Activated naive CD8-positive, alpha-beta T cell treated with anti-CD3 and anti-CD28 coated beads, Interleukin-2, amount 10 ng/mL, durations not matched to agents 7 days and 5 days (primary cell): ENCODE data around the gene DDX1. TPM values are rescaled to one million over a fixed set of nuclear protein-coding genes. Genes with fewer than 3 reads are reported as not detected.

Experiments used
- ATAC-seq: fragments of 150-1000 bp; cut with Tn5 transposase; one replicate; pipeline ENCODE4 v1.10.0; 2021; ENCODE audit warnings: low read depth, moderate library complexity
- POLR2A ChIA-PET: fragments of 350-600 bp; sonication (Branson Sonifier 250); formaldehyde crosslinking; loops from one replicate; lab custom pipeline; 2021; ENCODE audit warnings: antibody characterized with exemption; lab: Charles Lee
- DNase-seq: peaks from one replicate; pipeline ENCODE4 v3.0.0; 2021
- H3K27ac Mint-ChIP-seq: one replicate; pipeline ENCODE4 v1.8.0; 2022; ENCODE audit warnings: mild to moderate bottlenecking, mixed read lengths
- H3K27me3 Mint-ChIP-seq: one replicate; pipeline ENCODE4 v1.8.0; 2022; ENCODE audit warnings: mild to moderate bottlenecking, moderate library complexity, mixed read lengths
- H3K36me3 Mint-ChIP-seq: one replicate; pipeline ENCODE4 v1.8.0; 2021; ENCODE audit warnings: mild to moderate bottlenecking, mixed read lengths
- H3K4me1 Mint-ChIP-seq: one replicate; pipeline ENCODE4 v1.8.0; 2021; ENCODE audit warnings: mixed read lengths
- H3K4me3 Mint-ChIP-seq: one replicate; pipeline ENCODE4 v1.8.0; 2022; ENCODE audit warnings: mild to moderate bottlenecking, moderate library complexity, mixed read lengths
- H3K9me3 Mint-ChIP-seq: one replicate; pipeline ENCODE4 v1.8.0; 2021; ENCODE audit warnings: mixed read lengths
- total RNA-seq, 2 experiments: library from RNA; stranded (reverse); gene quantifications; one replicate each; pipeline ENCODE4 v1.2.3, GENCODE V29; 2021

DDX1 gene
- total RNA-seq, 2 experiments from 2014 or later: 55.9 to 59.1 TPM

- no peak overlapping the region for H3K4me3 Mint-ChIP-seq
- H3K27me3 Mint-ChIP-seq: no peaks in the 10 kb centered on the region
- POLR2A ChIA-PET: no interaction called here
- ATAC-seq: no peak
- H3K27ac Mint-ChIP-seq: no peak overlapping the region
- no peaks in the 10 kb centered on the region for H3K9me3 Mint-ChIP-seq
- no peak for DNase-seq
- peaks cover 10% of the 10 kb centered on the region for H3K36me3 Mint-ChIP-seq
- H3K4me1 Mint-ChIP-seq: peaks cover 22% of the 10 kb centered on the region
Measured at GRCh38 chr2:15556311-15556930, 35.2 kb upstream of the DDX1 start.

- no peak for DNase-seq
- peaks cover 3% of the 10 kb centered on the region for H3K36me3 Mint-ChIP-seq
- no peak for ATAC-seq
- H3K4me3 Mint-ChIP-seq: no peak overlapping the region
- POLR2A ChIA-PET: interaction anchor here (1.0 kb wide), 1 partner anchor 34 kb away, joined by 3 read pairs; the partner anchor contains the start of gene DDX1
- H3K9me3 Mint-ChIP-seq: no peaks in the 10 kb centered on the region
- peaks cover 34% of the 10 kb centered on the region for H3K4me1 Mint-ChIP-seq
- H3K27ac Mint-ChIP-seq: no peak overlapping the region
- no peaks in the 10 kb centered on the region for H3K27me3 Mint-ChIP-seq
Measured at GRCh38 chr2:15557887-15558311, 33.8 kb upstream of the DDX1 start.

GRCh38 chr2:15559379-15560139, 32.1 kb upstream of the DDX1 start:
- Mint-ChIP-seq H3K4me3 (peak overlapping the region; percentile 98), H3K27me3 (no peaks in the 10 kb centered on the region), H3K27ac (no peak overlapping the region), H3K36me3 (peaks cover 3% of the 10 kb centered on the region), H3K4me1 (peaks cover 37% of the 10 kb centered on the region), H3K9me3 (no peaks in the 10 kb centered on the region)
- POLR2A ChIA-PET: no interaction called here
- ATAC-seq (no peak), DNase-seq (no peak)

- POLR2A ChIA-PET: interaction anchor here (1.0 to 1.4 kb wide), 3 partner anchors 16 to 32 kb away, joined by 3 to 5 read pairs (median 4); no protein-coding TSS in a partner anchor
- peaks cover 7% of the 10 kb centered on the region for H3K27me3 Mint-ChIP-seq
- peak; percentile 44 for ATAC-seq
- peak overlapping the region; percentile 95 for H3K27ac Mint-ChIP-seq
- peaks cover 37% of the 10 kb centered on the region for H3K4me1 Mint-ChIP-seq
- peak; percentile 46 for DNase-seq
- no peaks in the 10 kb centered on the region for H3K9me3 Mint-ChIP-seq
- peaks cover 2% of the 10 kb centered on the region for H3K36me3 Mint-ChIP-seq
- peak overlapping the region; percentile 98 for H3K4me3 Mint-ChIP-seq
Measured at GRCh38 chr2:15560140-15560987, 31.3 kb upstream of the DDX1 start.

GRCh38 chr2:15560988-15561573, 30.6 kb upstream of the DDX1 start, which contains the start of gene NBAS:
NBAS (minus strand) TSS chr2:15561334; CDS start chr2:15561304, 30 bp downstream.
- Mint-ChIP-seq H3K27me3 (peaks cover 9% of the 10 kb centered on the region), H3K27ac (peak within 1 kb of the TSS; percentile 95), H3K4me3 (peak within 1 kb of the TSS; percentile 98), H3K36me3 (no peaks in the 10 kb centered on the region), H3K4me1 (peaks cover 35% of the 10 kb centered on the region), H3K9me3 (no peaks in the 10 kb centered on the region)
- ATAC-seq: peak; percentile 79
- peak; percentile 77 for DNase-seq
- POLR2A ChIA-PET: interaction anchor here (1.0 to 1.4 kb wide), 4 partner anchors 15 to 32 kb away, joined by 3 to 8 read pairs (median 4); partner anchors contain the start of gene DDX1

GRCh38 chr2:15561574-15562344, 29.9 kb upstream of the DDX1 start:
- H3K36me3 Mint-ChIP-seq: no peaks in the 10 kb centered on the region

GRCh38 chr2:15562354-15563031, 29.2 kb upstream of the DDX1 start:
- Mint-ChIP-seq H3K4me1 (peaks cover 35% of the 10 kb centered on the region), H3K27me3 (peaks cover 9% of the 10 kb centered on the region), H3K9me3 (no peaks in the 10 kb centered on the region), H3K27ac (peak overlapping the region; percentile 95), H3K4me3 (peak overlapping the region; percentile 98), H3K36me3 (no peaks in the 10 kb centered on the region)
- ATAC-seq (no peak), DNase-seq (no peak)
- POLR2A ChIA-PET: interaction anchor here (0.6 kb wide), 1 partner anchor 30 kb away, joined by 3 read pairs; no protein-coding TSS in a partner anchor

More at GRCh38 chr2:15561574-15562344, 29.9 kb upstream of the DDX1 start:
- peaks cover 35% of the 10 kb centered on the region for H3K4me1 Mint-ChIP-seq
- ATAC-seq: peak; percentile 28
- POLR2A ChIA-PET: interaction anchor here (0.6 to 1.4 kb wide), 5 partner anchors 14 to 31 kb away, joined by 3 to 8 read pairs (median 4); partner anchors contain the start of gene DDX1
- H3K27me3 Mint-ChIP-seq: peaks cover 9% of the 10 kb centered on the region
- H3K27ac Mint-ChIP-seq: peak overlapping the region; percentile 95
- no peaks in the 10 kb centered on the region for H3K9me3 Mint-ChIP-seq
- H3K4me3 Mint-ChIP-seq: peak overlapping the region; percentile 98
- DNase-seq: peak; percentile 34

- Mint-ChIP-seq H3K27ac (no peak overlapping the region), H3K36me3 (no peaks in the 10 kb centered on the region), H3K27me3 (peaks cover 10% of the 10 kb centered on the region), H3K9me3 (no peaks in the 10 kb centered on the region), H3K4me1 (peaks cover 30% of the 10 kb centered on the region), H3K4me3 (no peak overlapping the region)
- POLR2A ChIA-PET: no interaction called here
- ATAC-seq (no peak), DNase-seq (no peak)
Measured at GRCh38 chr2:15563227-15564100, 28.2 kb upstream of the DDX1 start.

GRCh38 chr2:15565392-15565791, 26.3 kb upstream of the DDX1 start:
- no peak overlapping the region for H3K27ac Mint-ChIP-seq
- H3K4me1 Mint-ChIP-seq: peaks cover 17% of the 10 kb centered on the region
- no peak overlapping the region for H3K4me3 Mint-ChIP-seq
- ATAC-seq (no peak), DNase-seq (no peak)
- H3K36me3 Mint-ChIP-seq: no peaks in the 10 kb centered on the region
- no peaks in the 10 kb centered on the region for H3K9me3 Mint-ChIP-seq
- POLR2A ChIA-PET: no interaction called here
- H3K27me3 Mint-ChIP-seq: peaks cover 14% of the 10 kb centered on the region

- Mint-ChIP-seq H3K27me3 (peaks cover 14% of the 10 kb centered on the region), H3K4me3 (no peak overlapping the region), H3K36me3 (no peaks in the 10 kb centered on the region), H3K9me3 (no peaks in the 10 kb centered on the region), H3K27ac (no peak overlapping the region), H3K4me1 (peaks cover 16% of the 10 kb centered on the region)
- POLR2A ChIA-PET: no interaction called here
- no peak for ATAC-seq
- no peak for DNase-seq
Measured at GRCh38 chr2:15565994-15566671, 25.5 kb upstream of the DDX1 start.
